H1 (cell line): ENCODE measurements around the gene CYLD.

Experiments used
- CREB1 ChIP-seq: IDR thresholded peaks from 2 replicates; pipeline ENCODE4 v1.6.1; 2012; ENCODE audit warnings: inconsistent platforms
- POLR2A ChIP-seq, 2 experiments: IDR thresholded peaks; 1 replicate in 1 of 2; 2 replicates in 1 of 2; pipeline ENCODE4 v1.6.1; 2011; ENCODE audit warnings: low read depth in 2 of 2, low read length in 2 of 2, mild to moderate bottlenecking in 2 of 2; ENCODE audit errors: control extremely low read depth in 1 of 2
- POLR2AphosphoS5 ChIP-seq: IDR thresholded peaks from 2 replicates; pipeline ENCODE4 v1.6.1; 2011; ENCODE audit warnings: low read depth, low read length
- TF ChIP-seq, protein P1 (sequence below), 3 experiments: IDR thresholded peaks; 1 replicate in 2 of 3; 2 replicates in 1 of 3; pipeline versions ENCODE4 v1.5.1 to v1.6.1; 2011; ENCODE audit warnings: low read length in 3 of 3, mild to moderate bottlenecking in 3 of 3, inconsistent platforms in 2 of 3, low read depth in 1 of 3, moderate library complexity in 1 of 3; ENCODE audit not compliant: insufficient read depth in 1 of 3; ENCODE audit errors: control extremely low read depth in 1 of 3

GRCh38 chr16:50842013-50842505, 100.2 kb downstream of the CYLD start:
- TF ChIP-seq POLR2A (IDR thresholded peaks at IDR 0.05; ENCODE audit: control extremely low read depth in 1 of 2, low read depth in 2 of 2, low read length in 2 of 2) (no peak), POLR2AphosphoS5 (no peak), CREB1 (no peak)
- TF ChIP-seq, protein P1, sequence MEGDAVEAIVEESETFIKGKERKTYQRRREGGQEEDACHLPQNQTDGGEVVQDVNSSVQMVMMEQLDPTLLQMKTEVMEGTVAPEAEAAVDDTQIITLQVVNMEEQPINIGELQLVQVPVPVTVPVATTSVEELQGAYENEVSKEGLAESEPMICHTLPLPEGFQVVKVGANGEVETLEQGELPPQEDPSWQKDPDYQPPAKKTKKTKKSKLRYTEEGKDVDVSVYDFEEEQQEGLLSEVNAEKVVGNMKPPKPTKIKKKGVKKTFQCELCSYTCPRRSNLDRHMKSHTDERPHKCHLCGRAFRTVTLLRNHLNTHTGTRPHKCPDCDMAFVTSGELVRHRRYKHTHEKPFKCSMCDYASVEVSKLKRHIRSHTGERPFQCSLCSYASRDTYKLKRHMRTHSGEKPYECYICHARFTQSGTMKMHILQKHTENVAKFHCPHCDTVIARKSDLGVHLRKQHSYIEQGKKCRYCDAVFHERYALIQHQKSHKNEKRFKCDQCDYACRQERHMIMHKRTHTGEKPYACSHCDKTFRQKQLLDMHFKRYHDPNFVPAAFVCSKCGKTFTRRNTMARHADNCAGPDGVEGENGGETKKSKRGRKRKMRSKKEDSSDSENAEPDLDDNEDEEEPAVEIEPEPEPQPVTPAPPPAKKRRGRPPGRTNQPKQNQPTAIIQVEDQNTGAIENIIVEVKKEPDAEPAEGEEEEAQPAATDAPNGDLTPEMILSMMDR (IDR thresholded peaks at IDR 0.05; ENCODE audit: control extremely low read depth in 1 of 3, insufficient read depth in 1 of 3, low read depth in 1 of 3, low read length in 3 of 3) = no peak
